Measurements from ENCODE around the gene CMTR1. TPM values are rescaled to one million over a fixed set of nuclear protein-coding genes. Genes with fewer than 3 reads are reported as not detected.

Gene CMTR1
- polyA plus RNA-seq, 1 experiment, result 25.1 TPM

- H3K9me3 ChIP-seq (ENCODE audit: control insufficient read depth, insufficient read depth, low read length), result no peaks in the 10 kb centered on the region
- no peak for DNase-seq (ENCODE audit: low read depth, low spot score)
- no peaks in the 10 kb centered on the region for H3K27me3 ChIP-seq (ENCODE audit: control insufficient read depth, insufficient read depth, low read length)
- no peak overlapping the region for H3K27ac ChIP-seq (ENCODE audit: low read depth, low read length)
- ChIA-PET CTCF (interaction anchor here (1.8 kb wide), 1 partner anchor 216 kb away, joined by 5 read pairs; no protein-coding TSS in a partner anchor), POLR2A (no interaction called here)
- no peak for TF ChIP-seq CTCF (IDR thresholded peaks at IDR 0.05; ENCODE audit: low read depth, low read length)
- no peak overlapping the region for H3K4me3 ChIP-seq (ENCODE audit: low read depth, low read length)
Observed at GRCh38 chr6:37477191-37477590, 44.2 kb downstream of the CMTR1 start.

GRCh38 chr6:37477656-37478435, 44.8 kb downstream of the CMTR1 start:
- CTCF ChIA-PET, result interaction anchor here (1.8 kb wide), 1 partner anchor 215 kb away, joined by 5 read pairs; no protein-coding TSS in a partner anchor
- no peak for DNase-seq (ENCODE audit: low read depth, low spot score)
- Histone ChIP-seq H3K27ac (ENCODE audit: low read depth, low read length) (no peak overlapping the region), H3K27me3 (ENCODE audit: control insufficient read depth, insufficient read depth, low read length) (no peaks in the 10 kb centered on the region), H3K9me3 (ENCODE audit: control insufficient read depth, insufficient read depth, low read length) (no peaks in the 10 kb centered on the region), H3K4me3 (ENCODE audit: low read depth, low read length) (no peak overlapping the region)
- no peak for TF ChIP-seq CTCF (IDR thresholded peaks at IDR 0.05; ENCODE audit: low read depth, low read length)
- POLR2A ChIA-PET, result no interaction called here

- H3K27ac ChIP-seq (ENCODE audit: low read depth, low read length), result no peak overlapping the region
- H3K27me3 ChIP-seq (ENCODE audit: control insufficient read depth, insufficient read depth, low read length), result no peaks in the 10 kb centered on the region
- DNase-seq (ENCODE audit: low read depth, low spot score), result no peak
- CTCF ChIA-PET, result no interaction called here
- no peak for TF ChIP-seq CTCF (IDR thresholded peaks at IDR 0.05; ENCODE audit: low read depth, low read length)
- POLR2A ChIA-PET, result no interaction called here
- no peaks in the 10 kb centered on the region for H3K9me3 ChIP-seq (ENCODE audit: control insufficient read depth, insufficient read depth, low read length)
- H3K4me3 ChIP-seq (ENCODE audit: low read depth, low read length), result no peak overlapping the region
Observed at GRCh38 chr6:37478827-37479226, 45.8 kb downstream of the CMTR1 start.

DNA sequence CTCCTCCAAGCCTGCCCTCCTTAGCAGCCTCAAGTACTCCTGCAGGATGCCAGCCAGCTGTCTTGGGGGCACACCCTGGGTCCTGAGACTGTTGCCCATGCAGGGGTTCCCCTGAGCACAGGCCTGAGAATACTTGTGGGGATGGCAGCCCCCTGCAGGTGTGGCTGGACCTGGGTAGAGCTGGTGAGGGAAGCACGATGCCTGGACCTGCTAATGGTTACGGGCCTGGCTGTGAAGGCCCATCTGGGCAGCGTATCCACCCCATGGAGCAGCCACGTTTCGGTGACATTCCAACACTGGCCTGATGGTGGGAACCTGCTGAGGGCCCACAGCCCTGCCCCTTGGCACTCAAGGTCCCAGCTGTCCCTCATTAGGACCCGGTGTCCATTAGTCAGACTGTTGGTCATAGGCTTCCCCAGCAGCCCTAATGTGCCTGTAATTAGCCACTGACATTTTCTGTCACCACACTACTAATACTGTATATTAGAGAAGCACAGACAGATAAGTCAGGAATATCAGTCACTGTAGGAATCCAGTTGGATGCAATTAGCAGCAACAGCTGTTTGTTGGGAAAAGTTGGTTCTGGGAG, 46.3 kb downstream of the CMTR1 start:
- DNase-seq (ENCODE audit: low read depth, low spot score), result no peak
- Histone ChIP-seq H3K4me3 (ENCODE audit: low read depth, low read length) (no peak overlapping the region), H3K27me3 (ENCODE audit: control insufficient read depth, insufficient read depth, low read length) (no peaks in the 10 kb centered on the region), H3K9me3 (ENCODE audit: control insufficient read depth, insufficient read depth, low read length) (no peaks in the 10 kb centered on the region), H3K27ac (ENCODE audit: low read depth, low read length) (no peak overlapping the region)
- POLR2A ChIA-PET, result no interaction called here
- no peak for TF ChIP-seq CTCF (IDR thresholded peaks at IDR 0.05; ENCODE audit: low read depth, low read length)
- CTCF ChIA-PET, result no interaction called here

DNA sequence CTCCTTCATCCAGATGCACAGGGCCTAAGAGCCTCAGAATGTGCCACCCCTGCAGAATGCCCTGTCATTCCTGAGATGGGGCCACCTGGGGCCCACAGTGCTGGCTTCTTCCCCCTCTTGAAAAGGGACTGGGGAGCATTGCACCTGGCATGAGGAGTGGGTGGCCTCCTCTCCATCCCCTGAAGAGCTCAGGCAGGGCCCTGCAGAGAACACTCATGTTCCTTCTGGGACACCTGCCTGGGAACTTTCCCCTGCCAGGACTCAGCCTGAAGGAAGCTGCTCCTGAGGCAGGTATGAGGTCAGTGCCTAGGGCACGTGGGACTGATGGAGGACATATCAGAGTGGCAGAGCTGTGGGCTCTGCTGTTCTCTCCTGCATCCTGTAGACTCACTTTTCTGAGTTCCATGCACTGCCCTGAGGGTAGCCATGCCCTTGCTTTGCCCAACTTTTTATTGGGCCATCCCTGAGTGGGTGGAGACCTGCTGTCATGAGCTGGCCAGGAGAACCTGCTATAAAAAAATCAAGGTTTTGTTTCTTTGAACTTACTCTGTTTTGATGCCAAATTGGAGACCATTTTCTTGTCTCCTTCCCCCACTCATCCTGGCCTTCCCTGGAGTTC, 47.2 kb downstream of the CMTR1 start:
- no peak for TF ChIP-seq CTCF (IDR thresholded peaks at IDR 0.05; ENCODE audit: low read depth, low read length)
- CTCF ChIA-PET, result interaction anchor here (0.6 to 1.3 kb wide), 2 partner anchors 918 to 1014 kb away, joined by 3 read pairs; no protein-coding TSS in a partner anchor
- H3K27me3 ChIP-seq (ENCODE audit: control insufficient read depth, insufficient read depth, low read length), result no peaks in the 10 kb centered on the region
- no peaks in the 10 kb centered on the region for H3K9me3 ChIP-seq (ENCODE audit: control insufficient read depth, insufficient read depth, low read length)
- DNase-seq (ENCODE audit: low read depth, low spot score), result no peak
- POLR2A ChIA-PET, result no interaction called here
- no peak overlapping the region for H3K27ac ChIP-seq (ENCODE audit: low read depth, low read length)
- no peak overlapping the region for H3K4me3 ChIP-seq (ENCODE audit: low read depth, low read length)

Data from AG04450 (cell line).